A673 (cell line): Measurements from ENCODE around the gene CDC42EP3. TPM values are rescaled to one million over a fixed set of nuclear protein-coding genes. Genes with fewer than 3 reads are reported as not detected.

Experiments used
- BruUV-seq: library from RNA; stranded (reverse); fragments of 400-500 nt; replicated peaks from 2 replicates; lab custom pipeline; 2021; lab: Mats Ljungman, UMichigan
- CTCF ChIA-PET: fragments of 300-600 bp; sonication (Branson Sonifier 250); formaldehyde crosslinking; loops from one replicate; lab custom pipeline; 2022; ENCODE audit warnings: antibody characterized with exemption; lab: Charles Lee
- POLR2A ChIA-PET: fragments of 300-600 bp; sonication (Branson Sonifier 250); formaldehyde crosslinking; loops from one replicate; lab custom pipeline; 2022; ENCODE audit warnings: antibody characterized with exemption; ENCODE audit not compliant: low non-redundant PET; lab: Charles Lee
- DNase-seq: peaks from one replicate; pipeline ENCODE4 v3.0.0-alpha.2; 2015; ENCODE audit warnings: low spot score
- H3K27ac ChIP-seq: fragments of 200-600 bp; sonication (generic); 2 replicates; pipeline ENCODE4 v1.5.1; 2016; ENCODE audit warnings: mixed run types, low read depth, mild to moderate bottlenecking, mixed read lengths, antibody characterized with exemption, low read length; ENCODE audit not compliant: poor library complexity, severe bottlenecking
- H3K27me3 ChIP-seq: fragments of 200-600 bp; sonication (generic); replicated peaks from 2 replicates; pipeline ENCODE4 v1.6.1; 2017; ENCODE audit warnings: mixed run types, low read depth, mild to moderate bottlenecking, mixed read lengths, antibody characterized with exemption, low read length; ENCODE audit not compliant: insufficient read depth, poor library complexity
- H3K36me3 ChIP-seq: fragments of 200-600 bp; sonication (generic); 2 replicates; pipeline ENCODE4 v1.6.1; 2016; ENCODE audit warnings: mixed run types, mild to moderate bottlenecking, mixed read lengths, antibody characterized with exemption, low read length; ENCODE audit not compliant: insufficient read depth, poor library complexity, severe bottlenecking
- H3K4me1 ChIP-seq: fragments of 200-600 bp; sonication (generic); 2 replicates; pipeline ENCODE4 v1.6.1; 2017; ENCODE audit warnings: mixed run types, mild to moderate bottlenecking, mixed read lengths, antibody characterized with exemption, low read length; ENCODE audit not compliant: insufficient read depth, poor library complexity, severe bottlenecking
- H3K4me3 ChIP-seq: fragments of 200-600 bp; sonication (generic); 2 replicates; pipeline ENCODE4 v1.5.1; 2016; ENCODE audit warnings: low read depth, mixed run types, mild to moderate bottlenecking, mixed read lengths, low read length; ENCODE audit not compliant: poor library complexity, severe bottlenecking
- H3K9me3 ChIP-seq: fragments of 200-600 bp; sonication (generic); 2 replicates; pipeline ENCODE4 v1.6.1; 2016; ENCODE audit warnings: mixed run types, low read depth, mild to moderate bottlenecking, mixed read lengths, antibody characterized with exemption, low read length; ENCODE audit not compliant: poor library complexity, severe bottlenecking
- EZH2 ChIP-seq: fragments of 200-600 bp; sonication (generic); IDR thresholded peaks from 2 replicates; pipeline ENCODE4 v1.6.1; 2017; ENCODE audit warnings: borderline replicate concordance, low read depth, mild to moderate bottlenecking, mixed read lengths, antibody characterized with exemption, low read length; ENCODE audit not compliant: poor library complexity, severe bottlenecking
- intact Hi-C: fragments of 100-400 bp; cut with micrococcal nuclease; formaldehyde crosslinking; loops from one replicate; pipeline ENCODE4 v1.10.0; 2022; ENCODE audit not compliant: unreplicated experiment
- total RNA-seq: library from RNA; stranded (reverse); gene quantifications from 2 replicates; pipeline ENCODE4 v1.2.3, GENCODE V29; 2021
- TF ChIP-seq, protein P1 (sequence below): fragments of 300-800, 200-600 bp; sonication (generic); conservative IDR thresholded peaks from 2 replicates; pipeline ENCODE4 v1.5.1; 2017; ENCODE audit warnings: low read depth, mild to moderate bottlenecking, antibody characterized with exemption, low read length, moderate library complexity, mixed read lengths

Gene CDC42EP3
- total RNA-seq, 1 experiment from 2014 or later, result 12.2 TPM

DNA sequence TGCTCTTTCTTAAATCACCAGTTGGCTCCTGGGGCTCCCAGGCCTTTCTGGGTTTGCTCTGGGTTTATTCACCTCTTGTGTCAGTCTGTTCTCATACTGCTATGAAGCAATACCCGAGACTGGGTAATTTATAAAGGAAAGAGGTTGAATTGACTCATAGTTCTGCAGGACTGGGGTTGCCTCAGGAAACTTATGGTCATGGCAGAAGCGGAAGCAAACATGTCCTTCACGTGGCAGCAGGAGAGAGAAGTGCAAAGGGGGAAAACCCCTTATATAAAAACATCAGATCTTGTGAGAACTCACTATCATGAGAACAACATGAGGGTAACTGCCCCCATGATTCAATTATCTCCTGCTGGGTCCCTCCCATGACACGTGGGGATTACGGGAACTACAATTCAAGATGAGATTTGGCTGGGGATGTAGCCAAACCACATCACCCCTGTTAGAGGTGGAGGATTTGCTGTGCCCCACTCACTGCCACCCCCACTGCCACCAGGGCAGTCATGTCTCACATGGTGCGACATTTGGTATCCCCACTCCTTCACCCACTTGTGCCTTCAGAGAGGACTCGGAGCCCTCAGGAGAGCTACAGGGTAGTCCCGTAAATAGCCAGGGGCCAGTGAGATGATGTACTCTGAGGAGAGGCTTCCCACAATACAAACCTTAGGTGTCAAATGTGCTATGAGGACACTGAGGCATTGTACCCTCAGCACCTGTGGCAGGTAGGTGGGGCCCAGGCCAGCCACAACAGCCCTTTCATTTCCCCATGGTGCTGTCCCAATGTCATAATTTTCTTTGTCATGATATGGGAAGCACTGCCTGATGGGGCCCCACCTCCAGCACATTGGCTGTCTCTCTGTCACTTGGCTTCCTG lies 35.7 kb downstream of the CDC42EP3 start:
- no peak for TF ChIP-seq EZH2
- TF ChIP-seq, protein P1, sequence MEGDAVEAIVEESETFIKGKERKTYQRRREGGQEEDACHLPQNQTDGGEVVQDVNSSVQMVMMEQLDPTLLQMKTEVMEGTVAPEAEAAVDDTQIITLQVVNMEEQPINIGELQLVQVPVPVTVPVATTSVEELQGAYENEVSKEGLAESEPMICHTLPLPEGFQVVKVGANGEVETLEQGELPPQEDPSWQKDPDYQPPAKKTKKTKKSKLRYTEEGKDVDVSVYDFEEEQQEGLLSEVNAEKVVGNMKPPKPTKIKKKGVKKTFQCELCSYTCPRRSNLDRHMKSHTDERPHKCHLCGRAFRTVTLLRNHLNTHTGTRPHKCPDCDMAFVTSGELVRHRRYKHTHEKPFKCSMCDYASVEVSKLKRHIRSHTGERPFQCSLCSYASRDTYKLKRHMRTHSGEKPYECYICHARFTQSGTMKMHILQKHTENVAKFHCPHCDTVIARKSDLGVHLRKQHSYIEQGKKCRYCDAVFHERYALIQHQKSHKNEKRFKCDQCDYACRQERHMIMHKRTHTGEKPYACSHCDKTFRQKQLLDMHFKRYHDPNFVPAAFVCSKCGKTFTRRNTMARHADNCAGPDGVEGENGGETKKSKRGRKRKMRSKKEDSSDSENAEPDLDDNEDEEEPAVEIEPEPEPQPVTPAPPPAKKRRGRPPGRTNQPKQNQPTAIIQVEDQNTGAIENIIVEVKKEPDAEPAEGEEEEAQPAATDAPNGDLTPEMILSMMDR, result no peak
- H3K9me3 ChIP-seq, result no peaks in the 10 kb centered on the region
- no peak for DNase-seq
- H3K27ac ChIP-seq, result no peak overlapping the region
- no peaks in the 10 kb centered on the region for H3K36me3 ChIP-seq
- no peaks in the 10 kb centered on the region for H3K4me1 ChIP-seq
- H3K4me3 ChIP-seq, result no peak overlapping the region
- intact Hi-C loops, result no loop called here
- no peaks in the 10 kb centered on the region for H3K27me3 ChIP-seq
- no TSS peak for BruUV-seq
- ChIA-PET POLR2A (no interaction called here), CTCF (no interaction called here)

GRCh38 chr2:37634914-37635503 lies 36.4 kb downstream of the CDC42EP3 start:
- intact Hi-C loops, result no loop called here
- no peak overlapping the region for H3K4me3 ChIP-seq
- H3K4me1 ChIP-seq, result no peaks in the 10 kb centered on the region
- TF ChIP-seq, protein P1, result no peak
- no peak for TF ChIP-seq EZH2
- H3K27me3 ChIP-seq, result no peaks in the 10 kb centered on the region
- ChIA-PET POLR2A (no interaction called here), CTCF (no interaction called here)
- H3K9me3 ChIP-seq, result no peaks in the 10 kb centered on the region
- no peak overlapping the region for H3K27ac ChIP-seq
- BruUV-seq, result no TSS peak
- H3K36me3 ChIP-seq, result no peaks in the 10 kb centered on the region
- no peak for DNase-seq

GRCh38 chr2:37633845-37634244 lies 37.6 kb downstream of the CDC42EP3 start:
- POLR2A ChIA-PET, result no interaction called here

More at GRCh38 chr2:37633845-37634244, 37.6 kb downstream of the CDC42EP3 start:
- H3K36me3 ChIP-seq, result no peaks in the 10 kb centered on the region
- H3K4me3 ChIP-seq, result no peak overlapping the region
- H3K9me3 ChIP-seq, result no peaks in the 10 kb centered on the region
- H3K4me1 ChIP-seq, result no peaks in the 10 kb centered on the region
- no peak overlapping the region for H3K27ac ChIP-seq
- no TSS peak for BruUV-seq
- intact Hi-C loops, result no loop called here
- no peak for DNase-seq
- TF ChIP-seq EZH2, result no peak
- TF ChIP-seq, protein P1, result no peak
- CTCF ChIA-PET, result no interaction called here
- no peaks in the 10 kb centered on the region for H3K27me3 ChIP-seq
